GM18519 (cell line): ENCODE measurements around the gene CASQ1.

Source experiments
- ATAC-seq: cut with Tn5 transposase; IDR thresholded peaks from one replicate; pipeline ENCODE4 v1.9.1; 2021; ENCODE audit warnings: mild to moderate bottlenecking, moderate library complexity; ENCODE audit not compliant: unreplicated experiment, low FRiP score

Gene CASQ1

DNA sequence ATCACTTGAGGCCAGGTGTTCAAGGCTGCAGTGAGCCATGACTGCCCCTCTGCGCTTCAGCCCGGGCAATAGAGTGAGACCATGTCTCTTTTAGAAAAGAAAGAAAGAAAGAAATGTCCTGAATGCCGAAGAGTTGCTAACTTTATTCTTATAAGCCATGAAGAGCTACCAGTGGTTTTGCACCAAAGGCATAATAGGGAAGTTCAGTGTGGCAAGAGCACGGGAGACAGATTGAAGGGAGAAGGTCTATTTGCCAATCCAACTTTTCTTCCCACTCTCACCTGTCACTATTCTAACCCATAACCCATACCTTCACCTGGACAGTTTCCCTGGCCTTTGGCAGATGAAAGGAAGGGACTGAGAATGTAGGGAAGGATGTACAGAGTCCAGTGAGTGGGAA is 10.4 kb downstream of the CASQ1 start:
- no peak for ATAC-seq

DNA sequence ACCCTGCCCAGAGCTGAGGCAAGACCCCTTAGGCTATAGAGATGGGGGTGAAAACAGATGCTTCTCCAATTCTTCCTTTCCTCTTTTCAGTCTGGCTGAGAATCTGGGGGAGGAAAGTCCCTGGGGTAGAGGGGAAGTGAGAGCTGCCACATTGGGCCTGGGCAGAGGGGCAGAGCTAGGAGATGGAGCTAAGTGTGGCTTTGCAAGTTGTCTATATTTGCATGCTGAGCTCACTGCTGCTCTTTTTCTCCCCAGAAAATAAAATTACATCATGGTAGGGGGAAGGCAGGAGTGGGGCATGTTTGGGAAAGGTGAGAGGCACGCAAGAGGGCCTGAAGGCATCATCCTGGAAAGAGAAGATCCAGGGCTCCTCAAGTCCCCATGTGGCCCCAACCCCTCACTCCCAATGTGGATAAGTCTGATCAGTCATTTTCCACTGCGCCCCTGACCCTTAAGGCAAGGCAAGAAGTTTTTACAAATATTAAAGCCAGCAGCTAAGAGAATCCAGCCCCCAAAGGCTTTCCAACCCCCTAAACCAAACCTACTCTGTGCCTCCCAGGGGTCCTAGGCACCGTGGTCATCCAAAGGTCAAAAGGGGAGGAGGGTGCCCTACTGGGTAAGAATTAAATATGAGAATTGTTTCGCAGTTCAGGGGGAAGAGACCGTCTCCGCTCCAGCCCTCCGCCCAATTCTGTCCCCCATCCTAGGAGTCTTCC is 14.3 kb downstream of the CASQ1 start:
- no peak for ATAC-seq

DNA sequence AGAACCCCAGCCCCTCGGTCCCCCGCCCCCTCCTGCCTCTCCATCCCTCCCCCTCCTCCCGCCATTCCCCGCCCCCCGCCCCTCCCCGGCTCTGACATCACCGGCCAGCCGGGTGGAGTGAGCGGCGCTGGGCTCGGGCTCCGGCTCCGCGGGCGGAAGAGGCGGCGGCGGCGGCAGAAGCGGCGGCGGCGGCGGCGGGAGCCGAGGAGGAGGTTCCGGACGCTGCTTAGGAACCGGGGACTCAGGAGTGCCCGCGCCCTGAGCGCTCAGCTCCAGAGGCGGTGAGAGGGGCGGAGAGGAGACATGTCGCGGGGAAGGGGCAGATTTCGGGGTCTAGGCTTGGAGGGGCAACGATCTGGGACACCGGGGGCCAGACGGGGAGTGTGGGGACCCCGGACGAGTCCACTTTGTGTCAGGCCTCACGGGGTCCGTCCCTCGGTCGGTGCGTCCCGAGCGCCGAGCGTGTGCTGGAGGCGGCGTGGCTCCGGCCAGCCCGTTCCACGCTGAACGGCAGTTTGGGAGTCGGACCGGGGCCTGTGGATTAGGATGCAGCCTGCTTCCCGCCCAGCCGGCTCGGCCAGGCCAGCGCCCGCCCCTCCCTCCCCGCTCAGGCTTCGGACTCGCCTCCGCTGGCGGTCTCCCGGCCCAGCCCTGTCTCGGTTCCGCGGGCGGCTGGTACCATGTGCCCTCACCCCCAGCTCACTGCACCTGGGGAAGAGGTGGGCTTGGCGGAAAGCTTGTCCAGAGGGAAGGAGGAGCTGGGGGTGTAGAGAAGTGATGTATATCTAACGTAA is 15.1 kb downstream of the CASQ1 start, which contains the start of gene PEA15:
Gene PEA15 (plus strand): TSS at position 143 of the 794 bp plus-strand sequence. CDS start 6,161 bp downstream, outside the sequence.
- no peak for ATAC-seq

DNA sequence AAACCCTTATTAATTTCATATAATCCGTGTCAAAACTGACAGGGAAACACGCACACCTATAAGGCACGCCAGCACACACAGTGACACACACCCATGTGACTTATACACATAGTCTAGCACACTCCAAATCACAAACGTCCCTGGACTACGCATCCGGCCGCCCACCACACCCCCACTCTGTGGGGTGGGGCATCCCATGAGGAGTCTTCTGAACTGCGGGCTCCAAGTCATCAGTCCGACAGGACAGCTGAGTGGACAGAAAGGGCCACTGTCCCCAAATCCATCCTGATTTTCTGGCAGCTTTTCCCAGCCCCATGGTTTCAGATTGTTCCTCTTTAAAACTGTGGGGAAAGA is 15.6 kb downstream of the CASQ1 start:
- ATAC-seq, result peak; percentile 46

DNA sequence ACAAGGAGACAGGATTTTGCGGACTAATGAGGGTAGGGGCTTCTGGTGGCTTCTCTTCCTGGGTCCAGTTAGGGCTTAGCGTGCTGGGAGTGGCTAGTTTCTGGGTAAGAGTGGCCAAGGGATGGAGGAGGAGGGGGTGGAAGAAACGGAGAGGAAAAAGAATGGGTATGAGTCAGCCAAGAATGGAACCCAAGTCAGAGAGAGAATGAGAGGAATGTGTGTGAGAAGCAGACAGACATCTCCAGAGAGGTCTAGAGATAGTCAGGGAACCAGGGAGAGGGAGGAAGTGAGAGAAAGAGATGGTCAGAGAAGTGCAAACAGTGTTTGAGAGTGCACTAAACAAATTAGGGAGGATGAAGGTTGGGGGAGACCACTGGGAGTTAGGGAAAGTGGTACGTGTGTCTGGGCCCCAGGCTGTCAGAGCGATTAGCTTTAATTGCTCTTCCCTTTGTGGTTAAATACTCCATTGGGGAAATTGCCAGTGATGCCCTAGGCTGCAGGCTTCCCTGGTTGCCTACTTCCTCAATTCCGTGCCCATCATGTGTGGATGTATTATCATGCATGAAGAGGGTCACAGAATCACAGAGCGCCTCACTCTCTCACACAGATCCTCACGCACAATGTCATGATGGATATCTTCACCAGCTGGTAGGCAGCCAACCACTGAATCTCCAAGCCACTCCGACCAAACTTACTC is 16.2 kb downstream of the CASQ1 start:
- no peak for ATAC-seq

DNA sequence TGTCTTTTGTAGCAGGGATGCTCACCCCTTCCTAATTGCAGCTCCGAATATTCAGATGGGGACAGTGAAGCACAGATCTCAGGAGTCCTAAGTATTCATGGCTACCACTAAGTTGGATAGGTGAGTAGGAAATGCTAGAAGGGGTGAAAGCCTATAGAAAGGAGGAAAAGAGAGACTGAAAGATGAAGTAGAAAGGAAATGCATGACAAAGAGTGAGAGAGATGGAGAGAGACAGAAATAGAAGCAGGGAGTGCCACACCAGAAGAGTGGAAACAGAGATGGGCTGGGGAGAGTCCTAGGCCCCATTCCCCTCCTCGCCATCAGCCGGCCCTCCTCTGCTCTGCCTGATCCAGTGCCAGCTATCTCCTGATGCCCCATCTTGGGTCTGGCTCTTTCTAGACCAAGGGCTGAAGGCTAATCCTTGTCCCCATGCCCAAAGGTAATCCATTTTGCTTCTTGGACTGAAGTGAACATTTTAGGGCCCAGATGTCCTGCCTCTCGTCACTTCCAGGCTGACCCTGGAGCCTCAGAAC is 16.8 kb downstream of the CASQ1 start:
- ATAC-seq, result no peak

DNA sequence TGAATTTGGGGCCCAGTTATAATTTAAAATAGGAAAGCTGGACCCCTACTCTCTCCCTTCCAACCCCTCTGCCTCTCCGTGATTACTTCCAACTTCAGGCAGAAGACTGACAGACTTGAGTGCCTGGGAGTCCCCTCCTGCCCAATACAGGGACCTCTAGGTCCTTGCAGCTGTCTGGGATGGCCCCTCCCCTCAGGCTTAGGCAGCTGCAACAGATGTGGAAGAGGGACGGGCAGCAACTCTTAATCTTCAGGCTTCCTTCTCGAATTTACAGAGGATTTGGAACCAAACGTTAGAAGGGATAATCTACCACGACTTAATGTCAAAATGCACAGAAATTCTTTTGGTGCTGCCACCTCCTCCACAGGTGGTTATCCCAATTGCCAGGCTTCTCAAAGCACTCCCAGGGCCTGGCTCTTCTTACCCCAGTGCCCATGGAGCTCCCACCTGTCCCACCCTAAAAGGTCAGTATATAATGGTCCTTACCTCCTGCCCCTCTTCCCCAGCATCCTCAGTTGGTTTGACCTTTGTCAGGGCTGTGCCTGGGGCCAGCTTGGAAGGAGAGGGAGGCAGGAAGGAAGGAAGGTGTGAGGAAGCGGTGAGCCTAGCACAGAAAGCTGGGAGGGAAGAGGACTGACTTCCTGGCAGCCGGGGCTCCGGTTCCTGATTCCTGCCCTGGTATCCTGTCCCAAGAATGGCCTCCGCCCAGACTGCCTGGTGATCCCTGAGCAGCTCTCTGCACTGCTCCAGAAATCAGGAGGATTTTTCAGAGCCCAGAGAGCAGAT is 17.6 kb downstream of the CASQ1 start:
- no peak for ATAC-seq

DNA sequence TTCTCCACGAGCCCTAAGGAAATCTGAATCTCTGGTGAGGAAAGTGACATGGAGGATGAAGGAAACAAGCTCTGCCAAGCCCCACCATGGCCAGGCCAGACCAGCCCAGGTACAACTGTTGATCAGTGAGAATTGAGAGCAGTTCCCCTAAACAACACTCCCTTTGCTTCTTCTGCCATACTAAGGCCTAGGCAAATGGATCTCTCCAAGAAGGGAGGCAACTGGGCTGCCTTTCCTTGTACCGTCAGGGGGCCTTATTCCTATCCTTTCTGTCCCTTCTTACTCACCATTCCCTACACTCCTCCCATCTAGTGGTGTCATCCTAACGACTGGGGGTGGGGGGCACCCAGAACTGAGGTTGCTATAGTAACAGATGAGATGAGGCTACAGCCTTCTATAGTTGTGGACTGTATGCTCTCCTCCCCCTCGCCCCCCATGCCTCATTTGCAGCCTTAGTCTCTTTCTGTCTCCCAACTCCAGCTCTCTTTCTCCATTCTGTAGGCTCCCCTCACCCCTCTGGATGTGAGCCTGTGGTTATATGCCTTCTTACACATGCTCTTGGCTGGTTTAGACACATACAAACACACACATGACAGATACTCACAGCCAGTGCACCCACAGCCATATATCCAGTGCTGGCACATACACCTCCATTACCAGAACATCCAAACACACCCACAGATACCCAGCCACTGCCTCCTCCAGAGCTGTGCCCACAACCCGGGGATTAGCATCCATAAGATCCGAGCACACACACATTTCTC is 18.4 kb downstream of the CASQ1 start:
- ATAC-seq, result no peak

DNA sequence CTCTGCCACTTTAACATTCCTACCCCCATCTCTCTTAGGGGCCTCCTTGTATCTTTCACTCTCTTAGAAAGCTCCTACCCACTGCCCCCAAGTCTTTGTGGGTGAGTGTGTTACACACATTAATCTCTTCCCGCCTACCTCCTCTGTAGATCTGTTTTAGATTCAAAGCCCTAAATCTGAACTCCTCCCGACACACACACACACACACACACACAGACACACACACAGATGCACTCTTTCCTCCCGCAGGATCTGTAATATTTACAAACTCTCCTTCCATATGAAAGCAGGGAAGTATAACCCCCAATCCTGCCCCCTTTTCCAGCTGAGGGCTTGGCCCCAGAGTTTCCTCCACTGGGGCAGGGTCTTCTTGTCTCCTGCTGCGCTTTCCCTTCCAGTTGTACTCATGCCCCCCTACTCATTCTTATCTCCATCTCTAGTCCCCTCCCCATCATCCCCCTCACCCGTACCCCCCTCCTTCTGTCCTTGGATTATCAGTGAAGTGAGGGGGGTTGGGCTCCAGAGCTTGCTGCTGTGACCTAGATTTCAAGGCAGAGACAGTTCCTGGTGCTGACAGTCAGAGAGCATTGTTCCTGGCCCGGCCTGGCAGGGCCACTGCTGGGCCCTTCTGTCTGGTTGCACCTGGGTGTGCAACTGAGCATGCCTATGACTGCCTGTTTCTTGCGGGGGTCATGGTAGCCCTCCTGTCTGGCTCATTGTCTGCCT is 19.1 kb downstream of the CASQ1 start:
- ATAC-seq, result no peak

DNA sequence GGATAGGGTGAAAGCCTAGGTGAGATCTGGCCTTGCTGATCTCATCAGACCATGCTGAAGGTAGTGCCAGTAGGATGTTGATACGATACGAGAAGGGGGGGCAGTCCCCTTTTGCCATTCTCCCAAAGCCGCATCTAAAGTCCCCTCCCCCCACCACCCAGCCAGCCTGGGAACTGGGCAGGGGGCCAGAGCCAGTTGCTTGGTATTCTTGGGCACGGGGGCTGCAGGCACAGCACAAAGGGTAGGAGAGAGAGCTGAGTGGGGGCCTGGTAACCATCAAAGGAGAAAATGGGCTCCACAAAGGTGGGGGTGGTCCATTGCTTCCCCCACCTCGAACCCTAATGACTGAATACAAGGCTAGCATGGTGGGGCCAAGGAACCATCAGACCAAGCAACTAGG is 20.2 kb downstream of the CASQ1 start:
- ATAC-seq, result no peak

DNA sequence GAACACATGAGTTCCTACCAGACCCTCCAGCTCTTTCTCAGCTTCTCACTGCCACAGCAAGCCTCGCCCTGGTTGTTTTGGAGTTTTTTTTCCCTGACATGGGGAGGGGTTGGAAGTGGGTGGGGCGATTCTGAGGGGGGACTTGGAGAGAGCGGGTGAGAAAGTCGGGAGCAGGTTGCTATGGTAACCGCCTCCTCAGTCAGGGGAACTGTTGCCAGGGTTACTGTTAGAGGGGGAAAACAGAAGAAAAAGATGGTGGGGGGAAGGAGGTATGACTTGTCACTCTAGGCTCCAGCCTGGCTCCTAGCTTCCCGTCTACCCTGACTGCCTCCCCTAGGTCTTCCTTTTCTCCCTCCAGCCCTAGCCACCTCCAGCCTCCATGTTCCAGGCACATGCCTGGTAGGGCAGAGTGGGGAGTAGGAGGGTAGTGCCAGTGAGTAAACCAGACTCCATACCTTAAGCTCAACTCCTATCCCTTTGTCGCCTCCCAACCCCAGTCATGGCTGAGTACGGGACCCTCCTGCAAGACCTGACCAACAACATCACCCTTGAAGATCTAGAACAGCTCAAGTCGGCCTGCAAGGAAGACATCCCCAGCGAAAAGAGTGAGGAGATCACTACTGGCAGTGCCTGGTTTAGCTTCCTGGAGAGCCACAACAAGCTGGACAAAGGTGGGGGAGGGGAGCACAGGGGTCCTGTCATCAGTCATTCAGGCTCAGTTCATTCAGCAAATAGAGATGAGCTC is 20.8 kb downstream of the CASQ1 start:
- no peak for ATAC-seq

DNA sequence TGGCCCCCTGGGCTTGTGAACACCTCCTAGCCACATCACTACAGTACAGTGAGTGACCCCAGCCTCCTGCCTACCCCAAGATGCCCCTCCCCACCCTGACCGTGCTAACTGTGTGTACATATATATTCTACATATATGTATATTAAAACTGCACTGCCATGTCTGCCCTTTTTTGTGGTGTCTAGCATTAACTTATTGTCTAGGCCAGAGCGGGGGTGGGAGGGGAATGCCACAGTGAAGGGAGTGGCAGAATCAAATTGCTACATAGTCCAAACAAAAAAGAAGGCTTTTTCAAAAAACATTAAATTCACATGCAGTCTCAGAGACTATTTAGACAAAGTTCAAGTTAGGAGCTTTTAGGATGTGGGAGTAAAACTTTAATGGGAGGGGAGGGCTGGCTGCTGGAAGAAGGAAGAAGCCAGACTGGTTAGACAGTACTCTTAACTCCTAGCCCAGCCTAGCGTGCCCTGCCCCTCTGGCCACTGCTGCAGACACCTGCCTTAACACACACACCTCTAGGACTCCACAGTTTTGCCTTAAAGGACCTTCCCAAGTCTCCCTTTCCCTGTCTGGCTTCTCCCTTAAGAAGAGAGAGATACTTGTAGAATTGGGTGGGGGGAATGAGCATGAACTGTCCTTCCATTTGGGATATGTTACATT is 24.2 kb downstream of the CASQ1 start:
- no peak for ATAC-seq

DNA sequence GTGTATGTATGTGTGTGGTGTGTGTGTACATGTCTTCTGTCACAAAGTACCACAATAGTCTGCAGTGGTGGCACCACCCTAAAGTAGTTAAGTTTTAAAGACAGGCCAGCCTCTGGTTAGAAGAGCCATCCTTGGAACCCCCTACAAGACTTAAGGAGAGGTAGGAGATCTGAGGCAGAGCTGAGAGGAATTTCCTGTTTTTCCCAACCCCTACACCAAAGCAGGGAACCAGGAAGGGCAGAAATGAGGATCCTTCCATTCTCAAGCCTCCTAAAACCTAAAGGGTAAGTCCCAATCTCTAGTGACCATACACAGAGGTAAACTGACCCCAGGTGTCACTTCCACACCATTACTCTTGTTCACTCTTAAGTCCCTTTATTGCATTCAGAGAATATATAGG is 25.9 kb downstream of the CASQ1 start:
- no peak for ATAC-seq

DNA sequence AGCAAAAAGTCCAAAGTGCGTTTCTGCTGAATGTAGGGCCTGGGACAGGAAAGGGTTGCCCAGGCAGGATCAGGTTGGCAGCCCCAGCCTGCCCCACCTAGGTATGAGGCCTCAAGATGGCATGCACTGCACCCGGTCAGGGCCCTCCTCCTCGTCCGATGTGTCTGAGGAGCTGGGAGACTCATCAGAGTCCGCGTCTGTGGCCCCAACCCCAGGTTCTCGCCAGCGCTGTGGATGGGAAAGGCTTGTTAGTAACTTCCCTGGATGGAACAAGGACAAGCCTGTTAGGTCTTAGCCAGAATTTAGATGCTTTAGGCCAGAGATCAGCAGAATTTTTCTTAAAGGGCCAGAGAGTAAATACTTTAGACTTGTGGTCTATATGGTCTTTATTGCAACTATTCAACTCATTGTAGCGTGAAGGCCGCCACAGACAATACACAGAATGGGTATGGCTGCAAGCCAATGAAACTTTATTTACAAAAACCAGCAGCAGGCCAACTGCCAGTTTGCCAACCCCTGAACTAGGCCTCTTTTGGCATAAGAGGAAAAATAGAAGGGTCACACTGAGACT is 27.2 kb downstream of the CASQ1 start:
- ATAC-seq, result no peak

DNA sequence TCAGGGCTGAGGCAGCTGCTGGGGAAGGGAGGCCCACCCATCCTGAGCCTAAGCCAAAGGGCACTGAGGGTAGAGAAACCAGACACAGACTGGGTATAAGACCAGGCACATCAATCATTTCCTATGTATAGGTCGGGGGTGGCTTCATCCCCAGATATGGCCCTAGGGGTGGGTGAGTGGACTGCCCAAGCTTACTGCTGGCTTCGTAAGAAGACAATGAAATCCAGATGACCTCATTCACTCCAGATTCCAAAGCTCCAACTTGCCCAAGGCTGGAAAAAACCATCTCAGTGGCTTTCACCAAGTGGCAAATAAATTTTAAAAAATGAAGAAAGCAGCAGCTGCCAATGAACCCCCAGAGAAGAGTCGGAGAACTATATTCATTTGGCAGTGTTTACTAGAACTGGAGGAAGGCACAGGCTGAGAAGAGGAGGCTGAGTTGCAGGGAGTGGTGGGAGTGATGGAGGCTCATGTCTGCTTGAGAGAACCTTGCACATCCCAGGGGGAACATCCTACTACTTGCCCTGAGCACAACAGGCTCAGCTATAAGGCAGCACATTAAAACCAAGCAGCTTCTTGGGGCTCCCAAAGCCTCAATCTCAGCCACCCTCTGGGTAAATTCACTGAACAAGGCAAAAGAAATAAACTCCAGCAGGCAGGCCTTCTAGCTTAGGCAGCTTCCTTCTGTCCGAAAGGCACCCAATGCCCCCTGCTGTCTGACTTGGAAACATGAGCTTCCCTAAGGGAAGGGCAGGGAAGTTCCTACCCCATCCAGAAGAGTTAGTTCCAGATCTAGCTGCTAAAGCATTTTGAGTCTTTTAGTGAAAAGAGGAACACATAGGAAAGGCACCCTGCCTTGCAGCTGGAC is 28.9 kb downstream of the CASQ1 start:
- no peak for ATAC-seq

DNA sequence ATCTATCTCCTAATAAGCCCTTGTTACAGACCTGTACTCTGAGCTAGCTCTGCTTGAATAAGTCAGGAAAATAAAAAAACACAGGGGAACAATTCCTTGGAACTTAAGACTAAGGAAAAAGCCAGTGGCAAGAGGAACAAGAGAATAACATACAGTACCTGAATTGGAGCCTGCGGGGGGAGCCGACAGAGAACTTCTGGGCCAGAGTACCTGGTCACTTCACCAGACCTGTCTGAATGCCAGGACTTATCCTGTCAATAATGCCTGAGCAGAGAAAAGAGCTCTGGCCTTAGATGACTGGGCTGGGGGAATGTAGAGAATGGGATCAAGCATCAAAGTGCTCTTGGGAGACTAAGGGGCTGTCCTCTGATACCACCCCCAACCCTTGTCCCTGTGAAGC is 29.9 kb downstream of the CASQ1 start:
- no peak for ATAC-seq

DNA sequence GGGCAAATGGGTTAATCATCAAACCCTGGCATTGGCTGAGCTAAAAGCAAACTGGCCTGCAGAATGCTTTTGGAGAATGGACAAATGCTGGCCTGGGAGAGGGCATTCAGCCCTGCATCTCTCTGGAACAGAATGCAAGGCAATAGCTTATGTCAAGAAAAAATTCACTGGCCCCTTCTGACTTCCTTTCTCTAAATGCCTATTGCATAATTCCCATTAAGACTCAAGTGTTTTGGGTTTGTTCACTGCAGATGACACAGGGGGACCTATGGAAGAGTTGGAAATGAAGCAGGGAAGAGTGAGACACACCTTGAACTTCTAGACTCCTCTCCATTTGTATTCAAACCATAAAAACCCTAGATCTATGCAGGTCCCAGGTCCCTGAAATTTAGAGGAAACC is 30.7 kb downstream of the CASQ1 start:
- no peak for ATAC-seq
